HG02759 (cell line): ENCODE data around the gene CATSPERZ.

Source experiments
- ATAC-seq: cut with Tn5 transposase; IDR thresholded peaks from one replicate; pipeline ENCODE4 v1.9.1; 2021; ENCODE audit warnings: mild to moderate bottlenecking, moderate library complexity; ENCODE audit not compliant: unreplicated experiment

Gene CATSPERZ

DNA sequence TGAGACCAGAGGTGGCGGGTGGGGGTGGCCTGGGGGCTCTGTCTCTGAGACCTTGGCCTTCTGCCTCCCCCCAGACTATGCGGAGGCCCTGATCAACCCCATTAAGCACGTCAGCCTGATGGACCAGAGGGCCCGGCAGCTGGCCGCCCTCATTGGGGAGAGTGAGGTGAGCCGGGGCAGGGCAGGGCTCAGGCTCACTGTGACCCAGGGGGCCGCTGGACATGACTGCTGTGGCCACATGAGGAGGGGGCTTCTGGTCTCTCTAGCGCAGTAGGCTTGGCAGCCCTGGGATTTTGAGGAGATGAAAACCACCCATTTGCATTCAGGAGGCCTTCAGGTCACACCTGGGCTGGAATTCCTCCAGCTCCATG, 36.2 kb upstream of the CATSPERZ start:
- no peak for ATAC-seq

- no peak for ATAC-seq
Observed at GRCh38 chr11:64264371-64264852, 35.7 kb upstream of the CATSPERZ start.

- no peak for ATAC-seq
Observed at GRCh38 chr11:64265176-64266160, 34.7 kb upstream of the CATSPERZ start.

DNA sequence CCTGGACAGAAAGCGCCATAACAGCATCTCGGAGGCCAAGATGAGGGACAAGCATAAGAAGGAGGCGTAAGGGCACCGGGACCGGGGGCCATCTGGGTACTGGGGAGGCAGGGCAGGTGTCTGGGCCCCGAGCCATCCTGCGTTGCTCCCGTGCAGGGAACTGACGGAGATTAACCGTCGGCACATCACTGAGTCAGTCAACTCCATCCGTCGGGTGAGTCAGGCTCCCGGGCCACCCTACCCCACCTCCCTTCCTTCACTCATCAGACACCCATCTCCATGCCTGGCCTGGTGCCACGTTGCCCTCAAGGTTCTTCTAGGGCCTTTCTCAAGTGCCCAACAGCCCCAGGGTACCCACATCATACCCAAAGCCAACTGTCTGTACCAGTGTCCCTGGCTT, 33.8 kb upstream of the CATSPERZ start:
- ATAC-seq = no peak

GRCh38 chr11:64267207-64267945, 32.8 kb upstream of the CATSPERZ start:
- no peak for ATAC-seq

- ATAC-seq = no peak
Observed at GRCh38 chr11:64268025-64268892, 31.9 kb upstream of the CATSPERZ start.

DNA sequence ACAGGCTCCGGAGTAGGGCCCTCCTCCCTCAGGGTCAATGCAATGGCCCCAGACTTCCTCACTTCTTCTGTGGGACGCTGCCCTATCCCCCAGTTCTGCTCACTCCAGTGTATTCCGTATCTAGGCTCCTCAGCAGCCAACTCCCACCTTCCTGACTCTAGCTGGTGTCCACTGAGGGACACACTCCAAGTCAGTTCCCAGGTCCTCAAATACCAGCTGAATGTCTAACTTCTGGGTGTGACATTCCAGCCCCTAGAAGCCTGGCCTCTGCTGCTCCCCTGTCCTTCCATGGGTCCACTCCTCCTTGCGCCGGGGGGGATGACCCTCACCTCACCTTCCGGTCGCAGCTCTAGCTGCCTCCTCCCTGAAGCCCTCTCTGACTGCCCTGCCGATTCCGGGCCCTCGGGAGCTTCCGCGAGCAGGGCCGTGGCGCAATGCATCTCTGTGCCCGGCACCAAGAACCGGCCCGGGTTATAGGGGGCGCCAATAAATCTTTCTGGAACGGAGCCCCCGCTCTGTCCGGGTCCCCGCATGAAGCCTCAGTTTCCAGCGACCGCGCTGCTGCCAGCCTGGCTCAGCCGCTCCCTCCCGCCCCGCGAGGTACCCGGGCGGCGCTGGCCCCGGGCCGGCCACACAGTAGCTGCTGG, 31.1 kb upstream of the CATSPERZ start:
- ATAC-seq = peak; percentile 13

GRCh38 chr11:64269540-64270220, 30.5 kb upstream of the CATSPERZ start:
- peak; percentile 72 for ATAC-seq

- no peak for ATAC-seq
Observed at GRCh38 chr11:64275031-64275800, 24.9 kb upstream of the CATSPERZ start.

DNA sequence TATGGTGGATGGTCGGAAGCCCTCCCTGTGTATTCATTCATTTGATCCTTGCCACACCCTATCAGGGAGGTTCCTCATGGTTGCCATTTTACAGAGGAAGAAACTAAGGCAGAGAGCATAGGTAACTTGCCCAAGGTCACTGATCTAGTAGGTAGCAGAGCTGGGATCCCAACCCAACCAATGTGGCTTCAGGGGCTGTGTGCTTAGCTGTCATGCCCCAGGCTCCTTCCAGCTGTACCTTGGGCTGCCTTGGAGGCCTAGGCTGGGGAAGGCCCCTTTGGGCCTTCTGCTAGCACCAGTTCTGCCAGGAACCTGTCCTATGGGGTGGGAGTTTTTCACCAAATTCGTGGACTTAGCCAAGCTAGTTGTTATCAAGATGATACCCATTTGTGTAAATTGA, 24.3 kb upstream of the CATSPERZ start:
- no peak for ATAC-seq

DNA sequence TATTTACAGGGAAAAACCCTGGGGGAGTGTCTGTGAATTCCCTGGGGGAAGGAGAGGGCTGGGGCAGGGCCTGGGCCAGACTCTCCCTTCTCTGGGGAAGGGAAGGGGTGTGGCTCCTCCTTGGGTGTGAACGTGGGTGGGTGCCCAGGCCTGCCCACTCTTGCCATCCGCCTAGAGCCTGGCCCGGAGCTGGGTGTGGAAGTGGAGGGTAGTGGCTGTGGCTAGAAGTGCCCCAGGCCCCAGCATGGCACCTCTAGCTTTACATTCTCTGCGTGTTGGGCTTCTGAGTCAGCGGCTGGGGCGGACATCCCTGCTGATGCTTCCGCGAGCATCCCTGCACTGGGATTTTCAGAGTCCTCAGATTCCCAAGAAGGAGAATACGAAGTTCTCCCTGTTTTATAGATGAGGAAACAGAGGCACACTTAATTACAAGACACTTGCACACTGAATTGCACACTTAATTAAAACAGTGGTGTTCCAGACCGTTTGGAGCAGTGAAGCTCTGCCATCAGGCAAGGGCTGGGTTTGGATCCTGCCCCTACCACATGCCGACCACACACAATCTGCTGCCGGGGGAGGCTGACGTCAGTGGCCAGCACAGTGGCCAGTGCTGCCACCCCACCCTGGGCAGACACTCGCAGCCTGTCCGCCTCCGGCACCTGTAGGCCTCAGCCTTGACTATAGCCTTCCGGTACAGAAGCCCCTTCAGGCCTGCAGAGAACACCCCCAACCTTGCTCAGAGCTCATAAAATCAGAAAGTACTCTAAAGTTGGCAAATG, 23.3 kb upstream of the CATSPERZ start:
- no peak for ATAC-seq

- ATAC-seq = no peak
Observed at GRCh38 chr11:64278576-64279190, 21.5 kb upstream of the CATSPERZ start.

- ATAC-seq = no peak
Observed at GRCh38 chr11:64281957-64282770, 18.0 kb upstream of the CATSPERZ start.

DNA sequence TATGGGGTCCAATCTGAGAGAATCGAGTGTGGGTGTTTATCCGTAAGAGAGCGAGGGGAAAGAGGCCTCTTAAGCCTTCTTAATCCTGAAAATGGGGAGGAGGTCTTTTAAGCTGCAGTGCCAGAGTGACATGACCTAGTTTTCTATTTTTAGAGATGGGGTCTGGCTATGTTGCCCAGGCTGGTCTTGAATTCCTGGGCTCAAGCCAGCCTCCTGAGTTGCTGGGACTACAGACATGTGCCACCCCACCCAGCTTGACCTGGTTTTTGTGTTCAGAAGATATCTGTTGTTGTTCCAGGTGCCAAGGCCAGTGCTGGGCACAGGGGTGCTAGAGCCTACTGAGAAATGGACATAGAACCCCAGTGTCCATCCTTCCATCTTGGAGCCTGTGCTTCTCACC, 17.1 kb upstream of the CATSPERZ start:
- no peak for ATAC-seq

GRCh38 chr11:64284048-64284961, 15.9 kb upstream of the CATSPERZ start, which contains the start of gene BAD:
BAD (minus strand) TSS chr11:64284665; CDS start chr11:64284368, 297 bp downstream.
- ATAC-seq = peak; percentile 74
